Mesangial cell (primary cell): ENCODE measurements around the gene TMEM232. TPM values are rescaled to one million over a fixed set of nuclear protein-coding genes. Genes with fewer than 3 reads are reported as not detected.

Source experiments
- total RNA-seq: library from RNA; depleted of rRNA; stranded (reverse); fragments of >200 nt; gene quantifications from 2 replicates; pipeline ENCODE4 v1.2.3, GENCODE V29; 2015

The TMEM232 gene
- total RNA-seq, result under 0.01 and 1.3 TPM in 2 replicates

DNA sequence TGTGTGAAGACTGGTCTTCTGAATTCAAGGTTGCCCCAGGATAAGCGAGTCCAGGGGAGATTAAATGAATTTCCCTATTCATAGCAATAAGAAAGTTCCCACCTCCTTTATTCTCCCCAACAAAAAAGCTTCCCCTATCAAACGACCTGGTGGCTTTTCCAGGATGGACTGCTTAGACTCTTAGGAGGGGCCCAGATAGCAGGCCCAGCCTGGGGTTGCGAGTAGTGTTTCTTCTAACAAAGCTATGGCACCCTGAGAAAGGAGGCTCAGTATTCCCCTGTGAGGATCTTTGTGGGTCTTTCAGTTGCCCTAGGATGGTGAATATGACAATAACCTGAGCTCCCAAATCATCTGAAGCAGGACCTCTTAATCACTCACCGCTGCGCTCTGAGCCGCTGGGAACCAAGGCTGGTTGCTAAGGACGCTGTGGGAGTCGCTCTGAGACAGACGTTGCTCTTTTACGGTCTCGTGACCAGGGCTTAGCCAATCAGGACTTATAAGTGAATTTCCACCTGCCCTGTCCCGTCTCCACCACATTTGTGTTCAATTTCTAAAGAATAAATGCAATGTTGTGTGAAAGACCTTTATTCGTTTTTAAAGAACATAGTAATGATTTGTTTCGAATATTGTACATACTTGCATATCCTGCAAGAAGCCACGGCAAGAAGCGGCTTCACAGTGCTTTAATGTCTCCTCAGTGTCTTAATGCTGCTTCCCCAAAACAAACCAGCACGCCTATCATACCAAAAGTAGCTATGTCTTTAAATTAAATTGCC is at the start of gene TMEM232:
Gene TMEM232, minus strand, starts transcription at position 423 of the 776 bp plus-strand sequence. CDS start 59,319 bp downstream, outside the sequence.

DNA sequence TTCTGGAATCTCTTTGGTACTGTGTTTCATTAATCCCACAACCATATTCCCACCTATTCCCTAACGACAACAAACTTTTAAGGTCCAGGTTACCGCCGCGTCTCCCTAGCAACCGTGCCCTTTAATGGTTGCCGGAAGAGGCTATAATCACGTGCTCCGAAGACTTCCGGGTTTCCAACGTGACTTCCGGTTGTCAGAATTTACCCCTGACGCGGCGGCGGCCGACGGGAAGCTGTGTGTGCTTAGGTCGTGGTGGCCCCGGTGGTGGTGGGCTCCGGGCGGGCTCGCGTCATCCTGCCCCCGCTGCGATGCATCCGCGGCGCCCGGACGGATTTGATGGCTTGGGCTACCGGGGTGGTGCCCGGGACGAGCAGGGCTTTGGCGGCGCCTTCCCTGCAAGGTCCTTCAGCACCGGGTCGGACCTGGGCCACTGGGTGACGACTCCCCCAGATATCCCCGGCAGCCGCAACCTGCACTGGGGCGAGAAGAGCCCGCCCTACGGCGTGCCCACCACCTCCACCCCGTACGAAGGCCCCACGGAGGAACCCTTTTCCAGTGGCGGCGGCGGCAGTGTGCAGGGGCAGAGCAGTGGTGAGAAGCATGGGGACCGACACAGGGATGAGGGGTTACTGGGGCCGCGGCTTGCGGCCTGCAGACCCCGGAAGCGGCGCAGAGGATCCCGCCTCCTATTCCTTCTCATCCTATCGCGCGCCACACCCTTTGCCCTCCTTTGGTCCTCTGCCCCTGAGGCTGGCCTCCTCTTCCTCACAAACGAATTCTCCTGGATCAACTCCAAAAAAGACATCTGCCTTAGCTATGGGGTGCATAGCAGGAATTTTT is 12.6 kb upstream of the TMEM232 start, which contains the start of gene SLC25A46:
Gene SLC25A46, plus strand, starts transcription at position 196 of the 840 bp plus-strand sequence. Its CDS starts 113 bp downstream, at position 309.

Other genes with a start within 250 kb of the TMEM232 start
- 32.6 and 33.4 TPM in 2 replicates for gene SLC25A46, start 12.3 kb upstream of the TMEM232 start, total RNA-seq